ENCODE data around the gene SEMA3C. TPM values are rescaled to one million over a fixed set of nuclear protein-coding genes. Genes with fewer than 3 reads are reported as not detected.

The SEMA3C gene
- total and polyA plus RNA-seq, 8 donors, result 58.0 to 118 (median 95.0) TPM

DNA sequence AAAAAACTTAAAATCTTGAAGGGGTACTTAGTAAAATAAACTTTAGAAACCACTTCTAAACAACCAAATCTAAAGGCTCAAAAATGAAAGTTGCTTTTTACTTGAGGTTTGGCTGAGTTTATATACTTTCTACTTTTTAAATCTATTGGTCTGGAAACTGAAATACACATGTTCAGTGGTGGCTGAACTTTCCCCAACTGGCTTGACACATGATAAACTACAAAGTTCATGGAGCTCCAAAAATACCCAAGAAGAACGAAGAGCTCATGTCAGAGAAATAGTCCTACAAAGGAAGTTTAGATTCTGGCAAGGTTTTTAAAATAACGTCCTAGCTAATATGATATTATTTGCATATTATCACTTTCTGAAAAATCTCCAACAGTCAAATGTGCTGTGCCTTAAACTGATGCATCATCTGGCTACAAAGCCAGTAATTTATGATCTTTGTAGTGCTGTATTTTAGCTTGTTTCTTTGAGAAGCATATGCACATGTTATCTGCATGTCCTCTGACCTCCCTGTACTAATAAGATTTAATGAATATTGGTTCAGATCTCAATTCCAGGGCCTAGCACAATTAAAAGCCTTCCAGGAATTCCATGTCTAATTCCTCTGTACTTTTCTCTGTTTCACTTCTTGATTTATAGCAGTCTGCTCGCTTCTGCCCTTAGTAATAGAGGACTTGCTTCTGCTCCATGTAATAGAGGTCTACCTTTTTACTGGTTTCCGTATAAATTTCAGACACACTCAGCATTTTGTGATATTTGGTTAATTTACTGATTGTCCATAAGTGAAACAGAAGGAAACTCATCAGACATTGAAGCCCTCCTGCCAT is 28.2 kb downstream of the SEMA3C start:
- no peak for TF ChIP-seq CTCF (IDR thresholded peaks at IDR 0.05)
- Histone ChIP-seq H3K27ac (no peak overlapping the region), H3K4me1 (no peaks in the 10 kb centered on the region), H3K36me3 (no peaks in the 10 kb centered on the region), H3K9me3 (no peaks in the 10 kb centered on the region), H3K27me3 (no peaks in the 10 kb centered on the region), H3K4me3 (no peak overlapping the region)
- DNase-seq (no peak), ATAC-seq (peak; percentile 12)
- intact Hi-C loops (cut with DNase I), result no loop called here

DNA sequence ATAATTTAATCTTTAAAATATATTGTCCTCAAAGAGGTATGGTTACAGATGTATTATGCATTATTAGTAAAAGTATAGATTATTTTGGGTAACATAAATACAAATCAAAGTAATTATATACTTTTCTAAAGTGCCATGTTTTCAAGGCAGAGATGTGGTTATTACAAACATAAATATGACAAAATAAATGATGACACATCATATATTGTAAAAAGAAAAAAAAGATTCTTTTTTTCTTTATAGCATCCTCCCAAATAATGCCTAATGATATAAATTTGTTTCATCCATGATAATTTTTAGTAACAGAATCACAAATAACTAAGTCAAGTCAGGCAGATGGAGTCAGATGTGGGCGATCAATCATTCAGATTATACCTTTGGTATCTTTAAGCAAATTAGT is 29.3 kb downstream of the SEMA3C start:
- no peaks in the 10 kb centered on the region for H3K9me3 ChIP-seq
- no peak overlapping the region for H3K4me3 ChIP-seq
- intact Hi-C loops (cut with DNase I), result no loop called here
- H3K27me3 ChIP-seq, result no peaks in the 10 kb centered on the region
- H3K36me3 ChIP-seq, result no peaks in the 10 kb centered on the region
- no peak overlapping the region for H3K27ac ChIP-seq
- ATAC-seq, result no peak
- peaks cover 0 to 2% of the 10 kb centered on the region in 2 donors for H3K4me1 ChIP-seq
- DNase-seq, result no peak
- TF ChIP-seq CTCF (IDR thresholded peaks at IDR 0.05), result no peak

DNA sequence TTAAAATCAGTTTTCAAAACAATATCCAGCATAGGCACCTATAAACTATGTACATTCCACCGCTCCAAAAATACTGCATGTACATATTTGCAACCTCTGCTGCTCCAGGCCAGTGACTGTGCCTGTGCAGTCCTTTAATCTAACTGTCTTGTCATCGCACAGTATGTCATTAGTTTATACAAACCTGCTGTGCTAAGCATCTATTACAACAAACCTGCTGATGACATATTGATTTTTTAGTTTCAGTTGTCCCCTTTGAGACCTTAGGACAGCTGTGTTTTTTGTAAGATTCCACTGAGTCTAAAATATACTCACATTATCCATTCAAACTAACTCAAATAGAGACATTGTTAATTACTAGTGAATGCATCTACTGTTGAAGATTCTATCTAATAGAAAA is 33.1 kb downstream of the SEMA3C start:
- no peaks in the 10 kb centered on the region for H3K9me3 ChIP-seq
- no peak for TF ChIP-seq CTCF (IDR thresholded peaks at IDR 0.05)
- H3K27me3 ChIP-seq, result no peaks in the 10 kb centered on the region
- no peak overlapping the region for H3K27ac ChIP-seq
- intact Hi-C loops (cut with DNase I), result no loop called here
- H3K36me3 ChIP-seq, result no peaks in the 10 kb centered on the region
- no peak overlapping the region for H3K4me3 ChIP-seq
- no peak for ATAC-seq
- peaks cover 11 to 12% of the 10 kb centered on the region in 2 donors for H3K4me1 ChIP-seq
- DNase-seq, result no peak

DNA sequence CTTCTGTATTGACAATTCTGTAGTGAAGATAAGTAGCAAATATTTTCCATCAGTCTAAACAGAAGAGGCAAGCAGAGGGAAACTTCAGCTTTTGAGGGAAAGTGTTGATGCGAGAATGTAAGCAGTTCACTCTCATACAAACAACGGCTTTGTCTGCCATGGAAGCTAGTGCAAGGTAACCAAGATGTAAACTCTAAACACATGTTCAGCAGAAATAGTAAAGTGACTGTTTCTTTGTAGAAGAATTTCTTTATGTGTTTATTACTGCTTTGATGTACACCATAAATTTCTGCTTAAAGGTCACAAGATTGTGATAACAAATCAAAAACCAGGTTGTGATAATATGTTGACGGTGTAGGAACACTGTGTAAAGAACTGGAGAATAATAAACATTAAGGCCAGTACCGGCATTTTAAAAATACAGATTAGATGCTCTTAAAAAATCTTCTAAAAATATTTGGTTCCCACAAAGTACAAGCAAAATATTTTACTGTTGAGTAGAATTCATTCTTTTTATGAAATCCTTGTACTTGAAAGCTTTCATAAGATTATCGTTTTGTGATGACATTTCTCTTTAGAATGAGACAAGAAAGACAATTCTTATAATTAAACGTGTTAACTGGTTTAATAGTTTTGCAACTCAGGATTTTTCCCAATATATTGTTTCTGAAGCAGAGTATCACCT is 34.2 kb downstream of the SEMA3C start:
- intact Hi-C loops (cut with DNase I), result no loop called here
- H3K27ac ChIP-seq, result peak overlapping the region; percentile 63 to 72
- no peak for DNase-seq
- H3K36me3 ChIP-seq, result no peaks in the 10 kb centered on the region
- H3K27me3 ChIP-seq, result no peaks in the 10 kb centered on the region
- ATAC-seq, result no peak
- TF ChIP-seq CTCF (IDR thresholded peaks at IDR 0.05), result no peak
- H3K4me1 ChIP-seq, result peaks cover 11 to 12% of the 10 kb centered on the region in 2 donors
- H3K9me3 ChIP-seq, result no peaks in the 10 kb centered on the region
- no peak overlapping the region for H3K4me3 ChIP-seq

Data from left lung (tissue), 10 donors.